HL-60 (cell line): Measurements from ENCODE around the gene SPATA2.

ENCODE experiments used
- DNase-seq, 2 experiments: peaks; one replicate each; pipeline ENCODE4 v3.0.0-alpha.2; 2010 to 2020; ENCODE audit warnings: low read depth in 1 of 2, low spot score in 1 of 2
- H3K27ac ChIP-seq: fragments of 250-450 bp; sonication (Bioruptor Pico); replicated peaks from 2 replicates; pipeline ENCODE4 v1.5.1; 2020; ENCODE audit warnings: mild to moderate bottlenecking, moderate library complexity
- H3K27me3 ChIP-seq: fragments of 250-450 bp; sonication (Bioruptor Pico); 2 replicates; pipeline ENCODE4 v1.5.1; 2021; ENCODE audit warnings: mild to moderate bottlenecking, moderate library complexity; ENCODE audit not compliant: insufficient read depth, poor library complexity, severe bottlenecking
- H3K4me3 ChIP-seq: replicated peaks from 2 replicates; pipeline ENCODE4 v1.5.1; 2011; ENCODE audit warnings: mild to moderate bottlenecking, control low read depth, low read length; ENCODE audit not compliant: insufficient read depth
- GABPA ChIP-seq: IDR thresholded peaks from 2 replicates; pipeline ENCODE4 v1.6.1; 2012; ENCODE audit warnings: low read depth
- POLR2AphosphoS5 ChIP-seq: IDR thresholded peaks from 2 replicates; pipeline ENCODE4 v1.6.1; 2012; ENCODE audit warnings: low read depth
- SPI1 ChIP-seq: IDR thresholded peaks from 2 replicates; pipeline ENCODE4 v1.6.1; 2012; ENCODE audit warnings: low read depth, mild to moderate bottlenecking, borderline replicate concordance
- TF ChIP-seq, protein P1 (sequence below): IDR thresholded peaks from 2 replicates; pipeline ENCODE4 v1.6.1; 2012; ENCODE audit warnings: low read depth; ENCODE audit not compliant: insufficient replicate concordance
- TF ChIP-seq, protein P2 (sequence below): IDR thresholded peaks from one replicate; pipeline ENCODE4 v1.5.1; 2011; ENCODE audit warnings: low read length, control low read depth, inconsistent platforms; ENCODE audit not compliant: insufficient read depth

The SPATA2 gene

DNA sequence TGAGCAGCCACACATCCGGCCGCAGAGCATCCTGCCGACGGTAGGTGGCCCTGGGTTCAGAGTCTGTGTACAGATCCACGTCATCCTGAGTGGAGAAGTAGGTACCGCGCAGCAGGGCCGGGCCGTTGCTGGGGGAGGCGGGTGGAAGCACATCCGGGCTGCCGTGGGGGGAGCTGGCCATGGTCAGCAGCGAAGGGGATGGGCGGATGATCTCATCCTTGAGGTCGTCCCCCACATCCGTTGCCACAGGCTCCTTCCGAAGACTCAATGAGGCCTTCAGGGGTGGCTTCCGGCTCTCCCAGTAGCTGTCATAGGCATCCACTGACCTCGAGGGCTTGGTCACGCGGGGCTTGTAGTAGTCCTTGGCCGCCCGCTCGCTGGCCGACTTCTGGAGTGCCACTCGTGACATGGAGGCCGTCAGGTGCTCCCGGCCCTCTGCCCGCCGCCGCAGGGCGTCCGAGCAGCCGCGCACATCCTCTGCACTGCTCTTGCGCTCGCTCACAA, 9.2 kb downstream of the SPATA2 start:
- no peak for DNase-seq
- Histone ChIP-seq H3K27me3 (no peaks in the 10 kb centered on the region), H3K4me3 (no peak overlapping the region), H3K27ac (no peak overlapping the region)
- TF ChIP-seq GABPA: no peak
- TF ChIP-seq, protein P1, sequence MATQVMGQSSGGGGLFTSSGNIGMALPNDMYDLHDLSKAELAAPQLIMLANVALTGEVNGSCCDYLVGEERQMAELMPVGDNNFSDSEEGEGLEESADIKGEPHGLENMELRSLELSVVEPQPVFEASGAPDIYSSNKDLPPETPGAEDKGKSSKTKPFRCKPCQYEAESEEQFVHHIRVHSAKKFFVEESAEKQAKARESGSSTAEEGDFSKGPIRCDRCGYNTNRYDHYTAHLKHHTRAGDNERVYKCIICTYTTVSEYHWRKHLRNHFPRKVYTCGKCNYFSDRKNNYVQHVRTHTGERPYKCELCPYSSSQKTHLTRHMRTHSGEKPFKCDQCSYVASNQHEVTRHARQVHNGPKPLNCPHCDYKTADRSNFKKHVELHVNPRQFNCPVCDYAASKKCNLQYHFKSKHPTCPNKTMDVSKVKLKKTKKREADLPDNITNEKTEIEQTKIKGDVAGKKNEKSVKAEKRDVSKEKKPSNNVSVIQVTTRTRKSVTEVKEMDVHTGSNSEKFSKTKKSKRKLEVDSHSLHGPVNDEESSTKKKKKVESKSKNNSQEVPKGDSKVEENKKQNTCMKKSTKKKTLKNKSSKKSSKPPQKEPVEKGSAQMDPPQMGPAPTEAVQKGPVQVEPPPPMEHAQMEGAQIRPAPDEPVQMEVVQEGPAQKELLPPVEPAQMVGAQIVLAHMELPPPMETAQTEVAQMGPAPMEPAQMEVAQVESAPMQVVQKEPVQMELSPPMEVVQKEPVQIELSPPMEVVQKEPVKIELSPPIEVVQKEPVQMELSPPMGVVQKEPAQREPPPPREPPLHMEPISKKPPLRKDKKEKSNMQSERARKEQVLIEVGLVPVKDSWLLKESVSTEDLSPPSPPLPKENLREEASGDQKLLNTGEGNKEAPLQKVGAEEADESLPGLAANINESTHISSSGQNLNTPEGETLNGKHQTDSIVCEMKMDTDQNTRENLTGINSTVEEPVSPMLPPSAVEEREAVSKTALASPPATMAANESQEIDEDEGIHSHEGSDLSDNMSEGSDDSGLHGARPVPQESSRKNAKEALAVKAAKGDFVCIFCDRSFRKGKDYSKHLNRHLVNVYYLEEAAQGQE: no peak

DNA sequence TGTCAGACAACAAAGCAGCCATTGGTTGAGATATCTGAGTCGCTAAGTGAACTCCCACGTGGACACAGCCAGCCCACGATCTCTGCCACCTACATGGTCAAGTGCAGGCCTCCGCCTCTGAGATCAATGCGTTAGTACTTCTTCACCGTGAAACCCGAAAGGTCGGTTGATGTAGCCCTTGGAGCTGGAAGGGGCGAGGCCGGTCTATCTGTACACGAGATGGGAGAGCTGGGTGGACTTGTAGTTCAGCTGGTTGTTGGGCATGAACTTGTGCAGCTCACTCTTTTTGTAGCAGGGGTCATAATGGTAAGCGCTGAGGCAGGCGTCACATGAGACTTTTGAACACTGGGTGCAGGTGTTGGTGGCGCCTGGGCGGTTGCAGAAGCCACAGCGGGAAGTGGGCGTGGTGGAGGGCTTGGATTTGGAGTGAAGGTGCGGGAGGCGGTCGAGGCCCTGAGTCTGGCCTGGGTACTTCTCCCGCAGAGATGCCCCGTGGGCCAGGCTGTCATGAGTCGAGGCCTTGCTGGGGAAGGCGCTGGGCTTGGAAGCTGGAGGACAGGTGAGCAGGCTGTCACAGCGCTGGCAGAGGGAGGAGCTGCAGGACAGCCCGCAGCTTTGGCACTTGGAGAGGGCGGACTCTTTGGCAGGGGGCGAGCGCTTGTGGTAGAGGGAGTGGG, 9.8 kb downstream of the SPATA2 start:
- H3K4me3 ChIP-seq: no peak overlapping the region
- no peaks in the 10 kb centered on the region for H3K27me3 ChIP-seq
- TF ChIP-seq GABPA (no peak), POLR2AphosphoS5 (no peak), SPI1 (no peak)
- TF ChIP-seq, protein P2, sequence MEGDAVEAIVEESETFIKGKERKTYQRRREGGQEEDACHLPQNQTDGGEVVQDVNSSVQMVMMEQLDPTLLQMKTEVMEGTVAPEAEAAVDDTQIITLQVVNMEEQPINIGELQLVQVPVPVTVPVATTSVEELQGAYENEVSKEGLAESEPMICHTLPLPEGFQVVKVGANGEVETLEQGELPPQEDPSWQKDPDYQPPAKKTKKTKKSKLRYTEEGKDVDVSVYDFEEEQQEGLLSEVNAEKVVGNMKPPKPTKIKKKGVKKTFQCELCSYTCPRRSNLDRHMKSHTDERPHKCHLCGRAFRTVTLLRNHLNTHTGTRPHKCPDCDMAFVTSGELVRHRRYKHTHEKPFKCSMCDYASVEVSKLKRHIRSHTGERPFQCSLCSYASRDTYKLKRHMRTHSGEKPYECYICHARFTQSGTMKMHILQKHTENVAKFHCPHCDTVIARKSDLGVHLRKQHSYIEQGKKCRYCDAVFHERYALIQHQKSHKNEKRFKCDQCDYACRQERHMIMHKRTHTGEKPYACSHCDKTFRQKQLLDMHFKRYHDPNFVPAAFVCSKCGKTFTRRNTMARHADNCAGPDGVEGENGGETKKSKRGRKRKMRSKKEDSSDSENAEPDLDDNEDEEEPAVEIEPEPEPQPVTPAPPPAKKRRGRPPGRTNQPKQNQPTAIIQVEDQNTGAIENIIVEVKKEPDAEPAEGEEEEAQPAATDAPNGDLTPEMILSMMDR: no peak
- TF ChIP-seq, protein P1: no peak
- H3K27ac ChIP-seq: no peak overlapping the region
- no peak for DNase-seq

DNA sequence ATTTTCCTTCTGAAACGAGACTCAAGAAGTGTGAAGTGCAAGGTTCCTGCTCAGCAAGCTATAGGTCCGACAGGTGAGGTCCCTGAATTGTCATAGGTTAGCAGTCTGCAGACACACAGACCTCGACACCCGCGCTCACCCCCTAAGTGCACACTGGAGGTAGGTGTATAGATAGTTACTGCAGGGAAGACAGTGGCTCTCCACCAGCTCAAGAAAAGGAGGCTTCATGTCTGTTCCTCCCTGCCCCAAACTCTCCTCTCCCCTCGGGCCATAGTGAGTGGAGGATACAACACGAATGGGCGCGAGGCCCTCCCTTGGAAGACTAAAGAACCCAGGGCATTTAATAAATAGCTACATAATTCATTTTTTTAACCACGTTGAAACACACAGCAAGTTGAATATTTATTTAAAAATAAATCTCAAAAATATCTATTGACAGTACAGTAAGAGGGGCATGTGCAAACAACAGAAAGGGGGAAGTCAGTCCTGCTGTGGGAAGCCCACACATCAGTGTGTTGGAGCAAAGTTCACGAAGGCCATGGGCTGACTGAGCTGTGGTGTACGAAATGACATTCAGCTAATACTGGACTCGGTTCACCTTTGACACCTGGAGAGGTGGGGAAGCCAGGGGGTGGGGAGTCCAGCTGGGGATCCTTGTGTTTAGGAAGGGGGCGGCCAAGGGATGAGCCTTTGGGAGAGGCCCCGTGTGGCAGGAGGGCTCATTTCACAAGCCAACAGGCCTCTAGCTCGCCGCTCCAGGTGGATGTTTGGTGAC, 10.7 kb downstream of the SPATA2 start:
- no peak for TF ChIP-seq POLR2AphosphoS5
- TF ChIP-seq, protein P2: no peak
- no peak for TF ChIP-seq GABPA
- TF ChIP-seq, protein P1: no peak
- no peak for TF ChIP-seq SPI1
- Histone ChIP-seq H3K27ac (no peak overlapping the region), H3K27me3 (no peaks in the 10 kb centered on the region), H3K4me3 (no peak overlapping the region)
- no peak for DNase-seq
